Spleen (tissue), 7 donors: ENCODE data around the gene BNIP3.

Experiments used
- CTCF ChIP-seq, 11 experiments: fragments of 200-600 bp in 7 of 11; fragments of 450-650 bp in 4 of 11; sonication (generic) in 4 of 11; IDR thresholded peaks in 8 of 11; conservative IDR thresholded peaks in 3 of 11; 1 replicate in 7 of 11; 2 replicates in 4 of 11; pipeline versions ENCODE4 v1.4.0 to v1.8.0; 2016 to 2021; ENCODE audit warnings: antibody characterized with exemption in 11 of 11, inconsistent platforms in 4 of 11, mild to moderate bottlenecking in 1 of 11
- POLR2AphosphoS5 ChIP-seq, 3 donors: sonication (generic); formaldehyde crosslinking; IDR thresholded peaks; one replicate each; pipeline ENCODE4 v1.5.1; 2017; ENCODE audit warnings: antibody characterized with exemption in 3 of 3
- donor health status: DM: no; HTN: no; CAD: no; lungs with moderate emphysema.
- donor health status: DM: no; HTN: no; CAD: no.
- donor health status: DM: no; HTN: no; CAD: no.

GRCh38 chr10:131998845-131999681, 17.3 kb upstream of the BNIP3 start:
- TF ChIP-seq CTCF (IDR thresholded peaks at IDR 0.05 in 8 of 11, conservative IDR thresholded peaks at IDR 0.05 in 3 of 11): no peak
- TF ChIP-seq POLR2AphosphoS5 (IDR thresholded peaks at IDR 0.05): no peak
